NCI-H1092 treated with DMSO at 0.1 percent for 48 hours (cell line): ENCODE results near the gene SAMD3.
"Not testable (repeated sequence)": the region's sequence is repeated elsewhere in the genome, so short reads cannot be mapped to it uniquely, and the experiment has no call there.

Source experiments
- DNase-seq: peaks from one replicate; lab custom pipeline; 2025; lab: John Stamatoyannopoulos, UW

SAMD3 gene

GRCh38 chr6:130222775-130223174 is at the start of gene SAMD3:
Gene SAMD3, minus strand, starts transcription at chr6:130222951. Its CDS starts 7,678 bp downstream, at chr6:130215273.
- DNase-seq: no peak

GRCh38 chr6:130269969-130270635 is 47.4 kb upstream of the SAMD3 start:
- no peak for DNase-seq

- not testable (repeated sequence) for DNase-seq
Measured at GRCh38 chr6:130265553-130265952, 42.8 kb upstream of the SAMD3 start.

- no peak for DNase-seq
Measured at GRCh38 chr6:130262008-130262407, 39.3 kb upstream of the SAMD3 start.

- DNase-seq: not testable (repeated sequence)
Measured at GRCh38 chr6:130261558-130261957, 38.8 kb upstream of the SAMD3 start.

- DNase-seq: not testable (repeated sequence)
Measured at GRCh38 chr6:130260614-130261241, 38.0 kb upstream of the SAMD3 start.

- not testable (repeated sequence) for DNase-seq
Measured at GRCh38 chr6:130260050-130260462, 37.3 kb upstream of the SAMD3 start.

GRCh38 chr6:130259557-130259956 is 36.8 kb upstream of the SAMD3 start:
- no peak for DNase-seq

- DNase-seq: no peak
Measured at GRCh38 chr6:130259140-130259539, 36.4 kb upstream of the SAMD3 start.

GRCh38 chr6:130252527-130253237 is 29.9 kb upstream of the SAMD3 start:
- DNase-seq: no peak

- no peak for DNase-seq
Measured at GRCh38 chr6:130245267-130245666, 22.5 kb upstream of the SAMD3 start.

GRCh38 chr6:130244728-130245127 is 22.0 kb upstream of the SAMD3 start:
- no peak for DNase-seq

- DNase-seq: no peak
Measured at GRCh38 chr6:130240232-130240631, 17.5 kb upstream of the SAMD3 start.

- no peak for DNase-seq
Measured at GRCh38 chr6:130239755-130240154, 17.0 kb upstream of the SAMD3 start.

GRCh38 chr6:130233330-130233729 is 10.6 kb upstream of the SAMD3 start:
- no peak for DNase-seq

GRCh38 chr6:130230531-130230930 is 7.8 kb upstream of the SAMD3 start:
- DNase-seq: not testable (repeated sequence)

- no peak for DNase-seq
Measured at GRCh38 chr6:130229645-130230044, 6.9 kb upstream of the SAMD3 start.

GRCh38 chr6:130223508-130223907 is 757 bp upstream of the SAMD3 start:
- no peak for DNase-seq

GRCh38 chr6:130218134-130218533 is 4.6 kb downstream of the SAMD3 start:
- DNase-seq: no peak

- no peak for DNase-seq
Measured at GRCh38 chr6:130216620-130217019, 6.1 kb downstream of the SAMD3 start.

- no peak for DNase-seq
Measured at GRCh38 chr6:130215526-130215925, 7.2 kb downstream of the SAMD3 start.

- DNase-seq: no peak
Measured at GRCh38 chr6:130212215-130212874, 10.4 kb downstream of the SAMD3 start.

GRCh38 chr6:130211691-130212090 is 11.1 kb downstream of the SAMD3 start:
- DNase-seq: no peak
